PC-9 (cell line): ENCODE results near the gene EIF2S1.

Experiments
- EZH2 ChIP-seq: fragments of 200-600 bp; sonication (generic); IDR thresholded peaks from 2 replicates; pipeline ENCODE4 v1.8.0; 2017; ENCODE audit warnings: antibody characterized with exemption, low read depth
- TF ChIP-seq, protein P1 (sequence below): fragments of 200-600 bp; sonication (generic); conservative IDR thresholded peaks from 2 replicates; pipeline ENCODE4 v1.6.1; 2017; ENCODE audit warnings: mixed run types, antibody characterized with exemption, mild to moderate bottlenecking, moderate library complexity

DNA sequence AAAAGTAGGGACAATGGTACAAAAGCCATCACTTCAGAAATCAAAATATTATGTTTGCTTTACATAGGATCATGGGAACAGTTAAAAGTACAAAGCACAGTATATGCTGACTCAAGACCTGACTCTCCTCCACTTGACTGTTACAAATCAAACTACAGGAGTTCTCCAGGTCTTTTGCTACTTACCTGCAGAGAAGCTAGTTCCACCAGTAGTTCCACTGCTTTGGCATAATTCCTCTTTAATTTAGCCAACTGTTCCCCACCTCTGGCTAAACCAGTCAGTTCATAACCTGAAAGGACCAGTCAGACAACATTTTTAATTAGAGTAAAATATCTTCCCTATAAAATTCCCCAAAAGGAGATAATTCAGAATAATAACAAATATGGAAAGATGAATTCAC is 14.5 kb upstream of the EIF2S1 start:
- TF ChIP-seq, protein P1, sequence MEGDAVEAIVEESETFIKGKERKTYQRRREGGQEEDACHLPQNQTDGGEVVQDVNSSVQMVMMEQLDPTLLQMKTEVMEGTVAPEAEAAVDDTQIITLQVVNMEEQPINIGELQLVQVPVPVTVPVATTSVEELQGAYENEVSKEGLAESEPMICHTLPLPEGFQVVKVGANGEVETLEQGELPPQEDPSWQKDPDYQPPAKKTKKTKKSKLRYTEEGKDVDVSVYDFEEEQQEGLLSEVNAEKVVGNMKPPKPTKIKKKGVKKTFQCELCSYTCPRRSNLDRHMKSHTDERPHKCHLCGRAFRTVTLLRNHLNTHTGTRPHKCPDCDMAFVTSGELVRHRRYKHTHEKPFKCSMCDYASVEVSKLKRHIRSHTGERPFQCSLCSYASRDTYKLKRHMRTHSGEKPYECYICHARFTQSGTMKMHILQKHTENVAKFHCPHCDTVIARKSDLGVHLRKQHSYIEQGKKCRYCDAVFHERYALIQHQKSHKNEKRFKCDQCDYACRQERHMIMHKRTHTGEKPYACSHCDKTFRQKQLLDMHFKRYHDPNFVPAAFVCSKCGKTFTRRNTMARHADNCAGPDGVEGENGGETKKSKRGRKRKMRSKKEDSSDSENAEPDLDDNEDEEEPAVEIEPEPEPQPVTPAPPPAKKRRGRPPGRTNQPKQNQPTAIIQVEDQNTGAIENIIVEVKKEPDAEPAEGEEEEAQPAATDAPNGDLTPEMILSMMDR: no peak
- TF ChIP-seq EZH2: no peak
